K562 (cell line): ENCODE data around the gene GRIN2D. TPM values are rescaled to one million over a fixed set of nuclear protein-coding genes. Genes with fewer than 3 reads are reported as not detected.

Experiments used
- CBX3 ChIP-seq, 2 experiments: IDR thresholded peaks; 1 replicate in 1 of 2; 2 replicates in 1 of 2; pipeline ENCODE4 v1.6.1; 2012; ENCODE audit warnings: inconsistent platforms in 2 of 2, low read length in 2 of 2, borderline replicate concordance in 1 of 2, control low read depth in 1 of 2
- CTCF ChIP-seq, 3 experiments: IDR thresholded peaks in 2 of 3; conservative IDR thresholded peaks in 1 of 3; 2 replicates each; pipeline ENCODE4 v1.5.1; 2011 to 2012; ENCODE audit warnings: low read length in 3 of 3, mild to moderate bottlenecking in 3 of 3, control low read depth in 2 of 3, improper control_type of control experiment in 1 of 3, inconsistent platforms in 1 of 3, low read depth in 1 of 3, mixed read lengths in 1 of 3, moderate library complexity in 1 of 3; ENCODE audit not compliant: insufficient read depth in 2 of 3
- HMG20B ChIP-seq: fragments of 250-450 bp; sonication (Bioruptor Pico); IDR thresholded peaks from 2 replicates; pipeline ENCODE4 v1.5.0; 2021; ENCODE audit warnings: mild to moderate bottlenecking
- ILK ChIP-seq: fragments of 450-650 bp; IDR thresholded peaks from 2 replicates; pipeline ENCODE4 v1.6.1; 2016; ENCODE audit warnings: missing genetic modification characterization, low read depth, mild to moderate bottlenecking, missing compliant biosample characterization, moderate library complexity, borderline replicate concordance
- KLF1 ChIP-seq: fragments of 450-650 bp; IDR thresholded peaks from 2 replicates; pipeline ENCODE4 v1.6.1; 2016; ENCODE audit warnings: missing genetic modification characterization, missing compliant biosample characterization
- NFRKB ChIP-seq: fragments of 450-650 bp; IDR thresholded peaks from 2 replicates; pipeline ENCODE4 v1.6.1; 2016; ENCODE audit warnings: low read depth
- PHF8 ChIP-seq: fragments of 200-600 bp; sonication (generic); IDR thresholded peaks from 2 replicates; pipeline ENCODE4 v1.6.1; 2012; ENCODE audit warnings: mixed run types, mild to moderate bottlenecking, inconsistent platforms, low read length, moderate library complexity, borderline replicate concordance
- RAD21 ChIP-seq, 2 experiments: fragments of 250-450 bp in 1 of 2; fragments of 450-650 bp in 1 of 2; sonication (Bioruptor Pico) in 1 of 2; formaldehyde crosslinking in 1 of 2; IDR thresholded peaks in 1 of 2; conservative IDR thresholded peaks in 1 of 2; 2 replicates each; pipeline versions ENCODE4 v1.4.0 to v1.8.0; 2020 to 2022; ENCODE audit warnings: mild to moderate bottlenecking in 2 of 2, moderate library complexity in 1 of 2
- RAD51 ChIP-seq: fragments of 450-650 bp; IDR thresholded peaks from 2 replicates; pipeline ENCODE4 v1.7.1; 2016; ENCODE audit warnings: low read depth, mild to moderate bottlenecking, borderline replicate concordance
- SAFB2 ChIP-seq: fragments of 200-400 bp; formaldehyde crosslinking; IDR thresholded peaks from 2 replicates; pipeline ENCODE4 v1.6.1; 2018; ENCODE audit warnings: borderline replicate concordance, low read length, low read depth, moderate library complexity; ENCODE audit not compliant: severe bottlenecking
- SMARCE1 ChIP-seq: fragments of 450-650 bp; IDR thresholded peaks from 2 replicates; pipeline ENCODE4 v1.7.1; 2016; ENCODE audit warnings: mild to moderate bottlenecking
- SRF ChIP-seq, 2 experiments: fragments of 250-450, 450-650 bp in 1 of 2; sonication (Bioruptor Pico) in 1 of 2; sonication (generic) in 1 of 2; formaldehyde crosslinking; IDR thresholded peaks; 2 replicates each; pipeline versions ENCODE4 v1.5.0 to v1.5.1; 2020 to 2022; ENCODE audit warnings: mild to moderate bottlenecking in 1 of 2, missing genetic modification reagents in 1 of 2
- SRSF7 ChIP-seq: fragments of 200-400 bp; formaldehyde crosslinking; optimal IDR thresholded peaks from 2 replicates; pipeline ENCODE3; 2017; ENCODE audit warnings: mild to moderate bottlenecking, low read depth, low read length
- TEAD4 ChIP-seq, 2 experiments: sonication (generic) in 1 of 2; formaldehyde crosslinking in 1 of 2; IDR thresholded peaks; 2 replicates each; pipeline versions ENCODE4 v1.6.1 to v1.8.0; 2012 to 2022; ENCODE audit warnings: borderline replicate concordance in 1 of 2, inconsistent platforms in 1 of 2, low read length in 1 of 2, mild to moderate bottlenecking in 1 of 2, missing genetic modification reagents in 1 of 2
- WHSC1 ChIP-seq: IDR thresholded peaks from one replicate; pipeline ENCODE4 v1.6.1; 2012; ENCODE audit warnings: low read length, control low read depth, inconsistent platforms
- XRCC5 ChIP-seq: fragments of 200-400 bp; formaldehyde crosslinking; IDR thresholded peaks from 2 replicates; pipeline ENCODE4 v1.6.1; 2017; ENCODE audit warnings: low read depth, mild to moderate bottlenecking, low read length
- YY1 ChIP-seq, 3 experiments: IDR thresholded peaks; 2 replicates each; pipeline ENCODE4 v1.6.1; 2011; ENCODE audit warnings: low read length in 2 of 3, mild to moderate bottlenecking in 2 of 3, moderate library complexity in 2 of 3, borderline replicate concordance in 1 of 3, control low read depth in 1 of 3, low read depth in 1 of 3; ENCODE audit not compliant: insufficient read depth in 3 of 3, insufficient replicate concordance in 2 of 3, control insufficient read depth in 1 of 3, insufficient read length in 1 of 3; ENCODE audit errors: extremely low read depth in 1 of 3
- polyA plus RNA-seq, 8 experiments: library from polyadenylated mRNA; depleted of rRNA in 4 of 8; stranded (reverse) in 5 of 8; unstranded in 3 of 8; fragments of >200 nt; fragmentation: Nextera tagmentation in 2 of 8; fragmentation: Illumina TruSeq in 1 of 8; extraction: Ambion mirVana in 2 of 8; extraction: Trizol in 1 of 8; gene quantifications; 2 replicates each; pipeline versions ENCODE4 v1.2.1 to v1.2.3, GENCODE V29; 2011 to 2014; ENCODE audit warnings: inconsistent platforms in 1 of 8, missing spikeins in 1 of 8
- total RNA-seq, 7 experiments: library from RNA; depleted of rRNA in 6 of 7; stranded (reverse); fragments of >200 nt in 6 of 7; fragmentation: Illumina TruSeq in 2 of 7; extraction: Trizol in 2 of 7; gene quantifications; 2 replicates each; pipeline versions ENCODE4 v1.2.1 to v1.2.3, GENCODE V29; 2011 to 2021; ENCODE audit warnings: low replicate concordance in 1 of 7
- TF ChIP-seq, protein P1 (sequence below): sonication (generic); formaldehyde crosslinking; IDR thresholded peaks from 2 replicates; pipeline ENCODE4 v1.8.1; 2023; ENCODE audit warnings: mild to moderate bottlenecking, missing genetic modification reagents, moderate library complexity

The GRIN2D gene
- total and polyA plus RNA-seq, 9 of the 15 experiments (the other 6 are each of a cell fraction or from before 2014, with no cell fraction given): 0.32 to 31.5 (median 1.8) TPM

DNA sequence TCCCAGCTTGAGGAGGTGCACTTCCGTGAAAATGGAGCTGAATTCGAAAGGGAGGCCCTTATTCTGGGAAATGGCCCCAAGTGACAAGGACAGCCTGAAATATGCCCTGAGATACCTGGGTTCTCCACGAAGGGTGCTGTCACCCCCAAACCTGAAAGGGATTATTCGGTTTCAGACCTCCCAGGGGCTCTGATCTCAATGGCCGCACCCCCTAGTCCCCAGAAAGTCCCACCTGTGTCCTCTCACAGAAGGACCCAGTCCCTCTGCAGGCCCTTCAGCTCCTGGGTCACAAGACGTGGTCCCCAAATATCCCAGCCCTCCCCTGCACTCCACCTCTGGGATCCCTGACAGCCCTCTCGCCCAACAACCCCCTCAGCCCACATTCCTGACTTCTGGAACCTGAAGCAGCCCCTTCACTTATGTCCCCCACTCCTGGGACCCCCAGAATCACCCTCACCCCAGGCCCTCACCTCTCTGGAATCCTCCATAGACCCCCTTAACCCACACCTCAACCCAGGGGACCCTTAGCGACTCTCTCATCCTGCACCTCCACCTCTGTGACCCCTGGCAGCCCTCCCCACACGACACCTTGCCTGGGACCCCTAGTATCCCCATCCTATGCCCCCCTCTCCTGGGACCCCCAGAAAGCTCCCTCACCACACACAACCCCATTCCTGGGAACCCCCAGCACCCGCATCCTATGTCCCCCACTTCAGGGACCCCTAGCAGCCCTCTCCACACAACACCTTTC lies 28.7 kb upstream of the GRIN2D start (continued):
- TF ChIP-seq RAD21 (CRISPR knock-in tag; conservative IDR thresholded peaks at IDR 0.05 in 1 of 2, IDR thresholded peaks at IDR 0.05 in 1 of 2): no peak
- TF ChIP-seq XRCC5: peak; percentile 3; the same call in 1 of the 2 replicates
- 0 out of 2 replicates have a peak, but pooled peaks have one; percentile 33 for TF ChIP-seq PHF8
- TF ChIP-seq NFRKB: peak; percentile 78; the same call in 1 of the 2 replicates
- no peak for TF ChIP-seq SRSF7
- TF ChIP-seq SMARCE1: 0 out of 2 replicates have a peak, but pooled peaks have one; percentile 39
- no peak for TF ChIP-seq HMG20B
- TF ChIP-seq KLF1 (tag): no peak
- TF ChIP-seq ILK (tag): no peak
- no peak for TF ChIP-seq CBX3 (IDR thresholded peaks at IDR 0.05; ENCODE audit: borderline replicate concordance in 1 of 2, low read length in 2 of 2)
- TF ChIP-seq, protein P1, sequence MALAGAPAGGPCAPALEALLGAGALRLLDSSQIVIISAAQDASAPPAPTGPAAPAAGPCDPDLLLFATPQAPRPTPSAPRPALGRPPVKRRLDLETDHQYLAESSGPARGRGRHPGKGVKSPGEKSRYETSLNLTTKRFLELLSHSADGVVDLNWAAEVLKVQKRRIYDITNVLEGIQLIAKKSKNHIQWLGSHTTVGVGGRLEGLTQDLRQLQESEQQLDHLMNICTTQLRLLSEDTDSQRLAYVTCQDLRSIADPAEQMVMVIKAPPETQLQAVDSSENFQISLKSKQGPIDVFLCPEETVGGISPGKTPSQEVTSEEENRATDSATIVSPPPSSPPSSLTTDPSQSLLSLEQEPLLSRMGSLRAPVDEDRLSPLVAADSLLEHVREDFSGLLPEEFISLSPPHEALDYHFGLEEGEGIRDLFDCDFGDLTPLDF (CRISPR knock-in tag): no peak
- no peak for TF ChIP-seq SAFB2
- TF ChIP-seq TEAD4 (IDR thresholded peaks at IDR 0.05; ENCODE audit: low read length): no peak
- no peak for TF ChIP-seq TEAD4 (CRISPR knock-in tag; IDR thresholded peaks at IDR 0.05; ENCODE audit: borderline replicate concordance)
- no peak; a peak in 1 of 4 replicates for TF ChIP-seq SRF (CRISPR knock-in tag; IDR thresholded peaks at IDR 0.05)
- TF ChIP-seq YY1 (IDR thresholded peaks at IDR 0.05; ENCODE audit: borderline replicate concordance in 1 of 3, control insufficient read depth in 1 of 3, extremely low read depth in 1 of 3, insufficient read depth in 3 of 3, insufficient read length in 1 of 3, insufficient replicate concordance in 2 of 3, low read depth in 1 of 3, low read length in 2 of 3): peak in 1 of 3 experiments; percentile 0
- TF ChIP-seq CTCF (IDR thresholded peaks at IDR 0.05 in 2 of 3, conservative IDR thresholded peaks at IDR 0.05 in 1 of 3; ENCODE audit: insufficient read depth in 2 of 3, low read depth in 1 of 3, low read length in 3 of 3): no peak
- TF ChIP-seq RAD51: no peak
- TF ChIP-seq WHSC1: no peak
